Liver (tissue), 9 donors: ENCODE data around the gene AKT2. TPM values are rescaled to one million over a fixed set of nuclear protein-coding genes. Genes with fewer than 3 reads are reported as not detected.

ENCODE experiments used
- DNase-seq: peaks from one replicate; pipeline ENCODE4 v3.0.0-alpha.2; 2017; ENCODE audit warnings: low spot score
- H3K27ac ChIP-seq, 2 donors: one replicate each; pipeline ENCODE4 v1.7.0; 2013; ENCODE audit warnings: inconsistent platforms in 2 of 2, low read length in 2 of 2, control low read depth in 1 of 2, low read depth in 1 of 2, mild to moderate bottlenecking in 1 of 2
- H3K27me3 ChIP-seq, 4 donors: one replicate each; pipeline versions ENCODE4 v1.6.1 to v1.7.0; 2013; ENCODE audit warnings: low read length in 3 of 4, inconsistent platforms in 1 of 4, mild to moderate bottlenecking in 1 of 4, moderate library complexity in 1 of 4; ENCODE audit not compliant: control insufficient read depth in 4 of 4, insufficient read depth in 4 of 4
- H3K36me3 ChIP-seq, 4 donors: one replicate each; pipeline versions ENCODE4 v1.6.1 to v1.7.0; 2013; ENCODE audit warnings: low read length in 3 of 4, mild to moderate bottlenecking in 3 of 4, low read depth in 1 of 4, moderate library complexity in 1 of 4; ENCODE audit not compliant: control insufficient read depth in 4 of 4, insufficient read depth in 3 of 4
- H3K4me1 ChIP-seq, 4 donors: one replicate each; pipeline versions ENCODE4 v1.6.1 to v1.7.0; 2013; ENCODE audit warnings: low read length in 3 of 4, mild to moderate bottlenecking in 3 of 4, moderate library complexity in 1 of 4; ENCODE audit not compliant: control insufficient read depth in 4 of 4, insufficient read depth in 4 of 4
- H3K4me3 ChIP-seq, 3 donors: one replicate each; pipeline versions ENCODE4 v1.6.1 to v1.7.0; 2013; ENCODE audit warnings: low read length in 3 of 3, control low read depth in 1 of 3, low read depth in 1 of 3, mild to moderate bottlenecking in 1 of 3
- H3K9ac ChIP-seq, 2 donors: one replicate each; pipeline ENCODE4 v1.7.0; 2013; ENCODE audit warnings: low read length in 2 of 2, mild to moderate bottlenecking in 2 of 2, moderate library complexity in 2 of 2, control low read depth in 1 of 2, low read depth in 1 of 2
- H3K9me3 ChIP-seq, 4 donors: one replicate each; pipeline versions ENCODE4 v1.6.1 to v1.7.0; 2013; ENCODE audit warnings: low read length in 3 of 4; ENCODE audit not compliant: control insufficient read depth in 4 of 4
- EGR1 ChIP-seq, 2 donors: IDR thresholded peaks; 2 replicates each; pipeline ENCODE4 v1.6.1; 2016 to 2018; ENCODE audit warnings: antibody characterized with exemption in 2 of 2, low read depth in 2 of 2
- FOXA1 ChIP-seq: IDR thresholded peaks from 2 replicates; pipeline ENCODE4 v1.6.1; 2016; ENCODE audit warnings: antibody characterized with exemption
- FOXA2 ChIP-seq: IDR thresholded peaks from 2 replicates; pipeline ENCODE4 v1.6.1; 2016; ENCODE audit warnings: antibody characterized with exemption
- GABPA ChIP-seq, 2 donors: IDR thresholded peaks in 1 of 2; conservative IDR thresholded peaks in 1 of 2; 2 replicates each; pipeline ENCODE4 v1.6.1; 2016; ENCODE audit warnings: antibody characterized with exemption in 2 of 2, mild to moderate bottlenecking in 1 of 2, moderate library complexity in 1 of 2
- HNF4A ChIP-seq, 2 donors: conservative IDR thresholded peaks; 2 replicates each; pipeline ENCODE4 v1.6.1; 2016; ENCODE audit warnings: antibody characterized with exemption in 2 of 2, mild to moderate bottlenecking in 2 of 2
- HNF4G ChIP-seq: IDR thresholded peaks from 2 replicates; pipeline ENCODE4 v1.6.1; 2016; ENCODE audit warnings: antibody characterized with exemption
- JUND ChIP-seq, 2 donors: IDR thresholded peaks; 2 replicates each; pipeline ENCODE4 v1.6.1; 2016; ENCODE audit warnings: antibody characterized with exemption in 2 of 2
- NR2F2 ChIP-seq: IDR thresholded peaks from 2 replicates; pipeline ENCODE4 v1.6.1; 2016; ENCODE audit warnings: antibody characterized with exemption
- RAD21 ChIP-seq, 2 donors: IDR thresholded peaks; 2 replicates each; pipeline ENCODE4 v1.6.1; 2016; ENCODE audit warnings: antibody characterized with exemption in 2 of 2, mild to moderate bottlenecking in 2 of 2
- RXRA ChIP-seq, 2 donors: IDR thresholded peaks; 2 replicates each; pipeline ENCODE4 v1.6.1; 2017 to 2018; ENCODE audit warnings: antibody characterized with exemption in 2 of 2, mild to moderate bottlenecking in 1 of 2
- SP1 ChIP-seq: IDR thresholded peaks from 2 replicates; pipeline ENCODE4 v1.6.1; 2018; ENCODE audit warnings: antibody characterized with exemption, mild to moderate bottlenecking
- TAF1 ChIP-seq: conservative IDR thresholded peaks from 2 replicates; pipeline ENCODE4 v1.6.1; 2016; ENCODE audit warnings: antibody characterized with exemption, mild to moderate bottlenecking
- YY1 ChIP-seq: IDR thresholded peaks from 2 replicates; pipeline ENCODE4 v1.6.1; 2016; ENCODE audit warnings: antibody characterized with exemption, mild to moderate bottlenecking
- WGBS: extraction: QIAGEN DNeasy Blood & Tissue Kit; methylation state at CpG from one replicate; pipeline ENCODE4 v1.1.7; 2013; 5-methylcytosine and 5-hydroxymethylcytosine counted together
- polyA plus RNA-seq, 2 donors: library from polyadenylated mRNA; stranded (reverse) in 1 of 2; unstranded in 1 of 2; fragments of 200-250 nt in 1 of 2; fragments of >200 nt in 1 of 2; fragmentation: Nextera tagmentation in 1 of 2; extraction: Ambion mirVana in 1 of 2; gene quantifications; one replicate each; pipeline versions ENCODE4 v1.2.1 to v1.2.3, GENCODE V29; 2013 to 2015
- total RNA-seq, 2 donors: library from RNA; depleted of rRNA; stranded (reverse); fragments of >200 nt; gene quantifications; one replicate each; pipeline ENCODE4 v1.2.3, GENCODE V29; 2014
- TF ChIP-seq, protein P1 (sequence below): fragments of 150-350 bp; IDR thresholded peaks from 2 replicates; pipeline ENCODE4 v1.5.1; 2017; ENCODE audit warnings: improper control_type of control experiment, low read depth, low read length; ENCODE audit not compliant: missing input control
- TF ChIP-seq, protein P2 (sequence below): IDR thresholded peaks from 2 replicates; pipeline ENCODE4 v1.6.1; 2016; ENCODE audit warnings: antibody characterized with exemption, mild to moderate bottlenecking
- TF ChIP-seq, protein P3 (sequence below): IDR thresholded peaks from 2 replicates; pipeline ENCODE4 v1.6.1; 2016; ENCODE audit warnings: antibody characterized with exemption
- TF ChIP-seq, protein P4 (sequence below): IDR thresholded peaks from 2 replicates; pipeline ENCODE4 v1.6.1; 2016; ENCODE audit warnings: antibody characterized with exemption
- donor health status: healthy.
- donor health status: healthy.
- donor health status: healthy.
- donor health status: healthy.
- donor health status: healthy.

AKT2 gene
- total and polyA plus RNA-seq, 4 donors = 23.2 to 110 (median 60.4) TPM

DNA sequence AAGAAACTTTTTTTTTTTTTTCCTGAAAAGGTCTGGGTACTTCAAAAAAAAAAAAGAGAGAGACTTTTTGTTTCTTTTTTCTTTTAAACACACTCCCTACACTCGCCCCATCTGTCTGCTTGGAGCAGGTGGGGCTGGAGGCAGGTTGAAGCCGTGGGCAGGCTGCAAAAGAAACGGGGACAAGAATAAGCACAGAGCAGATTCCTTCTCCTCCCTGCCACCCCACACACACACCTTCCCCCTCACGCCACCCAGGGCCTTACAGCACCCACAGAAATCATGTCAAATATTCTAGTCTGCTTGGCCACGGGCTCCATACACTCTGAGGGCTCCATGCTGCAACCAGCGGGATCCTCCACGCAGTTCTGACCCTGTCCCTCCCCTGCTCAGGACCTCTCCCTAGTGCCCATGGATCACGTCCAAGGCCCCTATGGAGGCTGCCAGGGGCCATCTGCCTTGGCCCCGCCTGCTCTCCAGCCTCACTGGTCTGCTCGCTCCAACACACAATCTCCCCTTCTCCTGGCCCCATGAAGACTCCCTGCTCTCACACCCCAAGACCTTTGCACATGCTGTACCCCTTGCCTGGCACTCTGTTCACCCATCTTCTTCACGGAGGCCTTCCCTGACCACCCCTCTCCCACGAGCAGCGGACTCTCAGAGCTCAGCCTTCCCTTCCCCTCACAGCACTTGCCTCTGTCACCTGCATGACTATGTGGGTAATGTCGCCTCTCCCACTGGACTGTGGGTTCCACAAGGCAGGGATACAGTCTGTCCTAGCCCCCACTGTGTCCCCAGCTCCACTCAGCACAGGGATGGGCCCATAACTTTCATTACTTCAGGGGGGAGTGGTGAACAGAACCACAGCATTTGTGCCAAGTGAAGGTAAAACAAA is 11.4 kb downstream of the AKT2 start:
- TF ChIP-seq HNF4G (no peak), EGR1 (IDR thresholded peaks at IDR 0.05; ENCODE audit: low read depth in 2 of 2) (no peak), HNF4A (conservative IDR thresholded peaks at IDR 0.05) (no peak), TAF1 (no peak), NR2F2 (no peak), FOXA2 (no peak), RXRA (IDR thresholded peaks at IDR 0.05) (no peak), YY1 (no peak), SP1 (no peak)
- TF ChIP-seq, protein P1, sequence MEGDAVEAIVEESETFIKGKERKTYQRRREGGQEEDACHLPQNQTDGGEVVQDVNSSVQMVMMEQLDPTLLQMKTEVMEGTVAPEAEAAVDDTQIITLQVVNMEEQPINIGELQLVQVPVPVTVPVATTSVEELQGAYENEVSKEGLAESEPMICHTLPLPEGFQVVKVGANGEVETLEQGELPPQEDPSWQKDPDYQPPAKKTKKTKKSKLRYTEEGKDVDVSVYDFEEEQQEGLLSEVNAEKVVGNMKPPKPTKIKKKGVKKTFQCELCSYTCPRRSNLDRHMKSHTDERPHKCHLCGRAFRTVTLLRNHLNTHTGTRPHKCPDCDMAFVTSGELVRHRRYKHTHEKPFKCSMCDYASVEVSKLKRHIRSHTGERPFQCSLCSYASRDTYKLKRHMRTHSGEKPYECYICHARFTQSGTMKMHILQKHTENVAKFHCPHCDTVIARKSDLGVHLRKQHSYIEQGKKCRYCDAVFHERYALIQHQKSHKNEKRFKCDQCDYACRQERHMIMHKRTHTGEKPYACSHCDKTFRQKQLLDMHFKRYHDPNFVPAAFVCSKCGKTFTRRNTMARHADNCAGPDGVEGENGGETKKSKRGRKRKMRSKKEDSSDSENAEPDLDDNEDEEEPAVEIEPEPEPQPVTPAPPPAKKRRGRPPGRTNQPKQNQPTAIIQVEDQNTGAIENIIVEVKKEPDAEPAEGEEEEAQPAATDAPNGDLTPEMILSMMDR = no peak
- TF ChIP-seq, protein P2, sequence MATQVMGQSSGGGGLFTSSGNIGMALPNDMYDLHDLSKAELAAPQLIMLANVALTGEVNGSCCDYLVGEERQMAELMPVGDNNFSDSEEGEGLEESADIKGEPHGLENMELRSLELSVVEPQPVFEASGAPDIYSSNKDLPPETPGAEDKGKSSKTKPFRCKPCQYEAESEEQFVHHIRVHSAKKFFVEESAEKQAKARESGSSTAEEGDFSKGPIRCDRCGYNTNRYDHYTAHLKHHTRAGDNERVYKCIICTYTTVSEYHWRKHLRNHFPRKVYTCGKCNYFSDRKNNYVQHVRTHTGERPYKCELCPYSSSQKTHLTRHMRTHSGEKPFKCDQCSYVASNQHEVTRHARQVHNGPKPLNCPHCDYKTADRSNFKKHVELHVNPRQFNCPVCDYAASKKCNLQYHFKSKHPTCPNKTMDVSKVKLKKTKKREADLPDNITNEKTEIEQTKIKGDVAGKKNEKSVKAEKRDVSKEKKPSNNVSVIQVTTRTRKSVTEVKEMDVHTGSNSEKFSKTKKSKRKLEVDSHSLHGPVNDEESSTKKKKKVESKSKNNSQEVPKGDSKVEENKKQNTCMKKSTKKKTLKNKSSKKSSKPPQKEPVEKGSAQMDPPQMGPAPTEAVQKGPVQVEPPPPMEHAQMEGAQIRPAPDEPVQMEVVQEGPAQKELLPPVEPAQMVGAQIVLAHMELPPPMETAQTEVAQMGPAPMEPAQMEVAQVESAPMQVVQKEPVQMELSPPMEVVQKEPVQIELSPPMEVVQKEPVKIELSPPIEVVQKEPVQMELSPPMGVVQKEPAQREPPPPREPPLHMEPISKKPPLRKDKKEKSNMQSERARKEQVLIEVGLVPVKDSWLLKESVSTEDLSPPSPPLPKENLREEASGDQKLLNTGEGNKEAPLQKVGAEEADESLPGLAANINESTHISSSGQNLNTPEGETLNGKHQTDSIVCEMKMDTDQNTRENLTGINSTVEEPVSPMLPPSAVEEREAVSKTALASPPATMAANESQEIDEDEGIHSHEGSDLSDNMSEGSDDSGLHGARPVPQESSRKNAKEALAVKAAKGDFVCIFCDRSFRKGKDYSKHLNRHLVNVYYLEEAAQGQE = no peak
- TF ChIP-seq, protein P3, sequence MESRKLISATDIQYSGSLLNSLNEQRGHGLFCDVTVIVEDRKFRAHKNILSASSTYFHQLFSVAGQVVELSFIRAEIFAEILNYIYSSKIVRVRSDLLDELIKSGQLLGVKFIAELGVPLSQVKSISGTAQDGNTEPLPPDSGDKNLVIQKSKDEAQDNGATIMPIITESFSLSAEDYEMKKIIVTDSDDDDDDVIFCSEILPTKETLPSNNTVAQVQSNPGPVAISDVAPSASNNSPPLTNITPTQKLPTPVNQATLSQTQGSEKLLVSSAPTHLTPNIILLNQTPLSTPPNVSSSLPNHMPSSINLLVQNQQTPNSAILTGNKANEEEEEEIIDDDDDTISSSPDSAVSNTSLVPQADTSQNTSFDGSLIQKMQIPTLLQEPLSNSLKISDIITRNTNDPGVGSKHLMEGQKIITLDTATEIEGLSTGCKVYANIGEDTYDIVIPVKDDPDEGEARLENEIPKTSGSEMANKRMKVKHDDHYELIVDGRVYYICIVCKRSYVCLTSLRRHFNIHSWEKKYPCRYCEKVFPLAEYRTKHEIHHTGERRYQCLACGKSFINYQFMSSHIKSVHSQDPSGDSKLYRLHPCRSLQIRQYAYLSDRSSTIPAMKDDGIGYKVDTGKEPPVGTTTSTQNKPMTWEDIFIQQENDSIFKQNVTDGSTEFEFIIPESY = no peak
- Histone ChIP-seq H3K4me1 (peaks cover 15 to 52% (median 32%) of the 10 kb centered on the region in 4 donors), H3K27me3 (no peaks in the 10 kb centered on the region), H3K36me3 (peaks cover 0 to 6% (median 2%) of the 10 kb centered on the region in 4 donors), H3K9me3 (no peaks in the 10 kb centered on the region), H3K27ac (no peak overlapping the region), H3K9ac (no peak overlapping the region), H3K4me3 (no peak overlapping the region)
- 78% methylated on average over 14 of the region's 14 CpGs for WGBS
- no peak for DNase-seq

DNA sequence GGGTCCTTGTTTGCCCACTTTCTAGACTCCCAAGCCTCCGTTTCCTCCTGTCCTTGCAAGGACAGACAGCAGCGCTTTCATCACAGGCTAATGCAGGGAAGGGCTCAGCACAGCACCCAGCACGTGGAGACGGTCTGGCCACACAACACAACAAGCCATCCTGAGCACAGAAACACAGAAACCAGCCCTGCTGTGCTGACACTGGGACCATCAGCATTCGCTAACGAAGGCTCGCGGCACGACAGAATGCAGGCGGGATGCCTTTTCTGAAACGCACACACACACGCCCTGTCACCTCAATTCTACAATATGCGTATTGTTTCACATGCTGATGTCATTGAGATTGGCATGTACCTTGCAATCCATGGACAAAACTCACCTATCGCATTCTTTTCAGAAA is 12.9 kb downstream of the AKT2 start:
- H3K27ac ChIP-seq = no peak overlapping the region
- DNase-seq = no peak
- H3K27me3 ChIP-seq = no peaks in the 10 kb centered on the region
- peaks cover 0 to 6% (median 2%) of the 10 kb centered on the region in 4 donors for H3K36me3 ChIP-seq
- H3K4me1 ChIP-seq = peaks cover 6 to 52% (median 21%) of the 10 kb centered on the region in 4 donors
- H3K4me3 ChIP-seq = no peak overlapping the region
- 96% methylated on average over 14 of the region's 14 CpGs for WGBS
- H3K9ac ChIP-seq = no peak overlapping the region
- no peaks in the 10 kb centered on the region for H3K9me3 ChIP-seq
- TF ChIP-seq JUND (IDR thresholded peaks at IDR 0.05) (no peak), GABPA (IDR thresholded peaks at IDR 0.05 in 1 of 2, conservative IDR thresholded peaks at IDR 0.05 in 1 of 2) (no peak), EGR1 (IDR thresholded peaks at IDR 0.05; ENCODE audit: low read depth in 2 of 2) (no peak), RAD21 (IDR thresholded peaks at IDR 0.05) (no peak), HNF4G (no peak), YY1 (no peak), FOXA1 (no peak), HNF4A (conservative IDR thresholded peaks at IDR 0.05) (no peak)
- TF ChIP-seq, protein P1 = no peak
- TF ChIP-seq, protein P4, sequence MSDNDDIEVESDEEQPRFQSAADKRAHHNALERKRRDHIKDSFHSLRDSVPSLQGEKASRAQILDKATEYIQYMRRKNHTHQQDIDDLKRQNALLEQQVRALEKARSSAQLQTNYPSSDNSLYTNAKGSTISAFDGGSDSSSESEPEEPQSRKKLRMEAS = no peak
- TF ChIP-seq, protein P3 = no peak
